Stimulated activated CD8-positive, alpha-beta memory T cell treated with anti-CD3 and anti-CD28 coated beads, Interleukin-12 subunit alpha, Interleukin-12 subunit beta, amount 100 ng/mL, for 1 hour (primary cell): Measurements from ENCODE around the gene CYSRT1.
"Not testable (repeated sequence)": the region's sequence is repeated elsewhere in the genome, so short reads cannot be mapped to it uniquely, and the experiment has no call there.

Experiments used
- DNase-seq: peaks from one replicate; pipeline ENCODE4 v3.0.0-alpha.2; 2020; ENCODE audit warnings: low read depth

CYSRT1 gene

DNA sequence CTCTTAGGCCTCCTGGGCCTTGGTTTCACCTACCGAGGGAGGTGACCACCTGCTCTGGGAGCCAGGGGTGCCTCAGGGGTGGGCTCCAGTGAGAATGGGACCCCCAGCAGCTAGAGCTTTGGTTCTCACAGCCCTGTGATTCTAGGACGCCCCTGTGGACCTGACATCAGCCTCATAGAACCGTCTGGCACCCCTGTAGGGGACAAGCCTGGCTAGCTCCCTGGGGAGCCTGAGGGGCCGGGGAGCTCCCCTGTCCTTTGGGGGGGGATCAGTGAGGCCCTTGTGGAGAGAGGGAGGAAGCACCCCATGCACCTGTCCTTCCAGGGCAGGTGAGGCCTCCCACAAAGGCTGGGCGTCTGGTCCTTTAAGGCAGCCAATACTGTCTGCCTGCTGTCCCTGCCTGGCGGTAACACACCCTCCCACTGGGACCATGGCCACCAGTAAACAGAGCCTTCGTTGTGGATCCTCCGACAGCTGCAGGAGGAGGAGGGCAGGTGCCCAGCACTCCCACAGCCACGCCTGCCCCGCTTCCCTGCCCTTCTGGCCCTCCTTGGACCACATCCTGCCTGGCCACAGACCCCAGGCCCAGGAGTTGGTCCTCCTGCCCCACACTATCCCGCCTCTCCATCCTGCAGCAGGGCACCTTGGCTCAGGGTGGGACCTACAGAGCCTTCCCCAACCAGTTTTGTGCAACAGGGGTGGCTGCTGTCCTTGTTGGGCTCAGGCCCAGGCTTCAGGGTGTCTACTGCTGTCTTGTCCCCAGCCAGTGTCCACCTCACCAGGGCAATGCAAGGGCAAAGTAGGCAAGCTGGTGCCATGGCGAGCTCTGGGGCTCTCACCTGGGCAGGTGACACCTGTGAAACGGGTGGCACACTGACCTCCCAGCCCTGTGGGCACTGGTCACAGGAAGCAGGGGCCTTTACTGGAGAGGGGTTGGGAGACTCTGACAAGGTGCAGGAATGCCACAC is 13.1 kb downstream of the CYSRT1 start:
- DNase-seq: no peak

DNA sequence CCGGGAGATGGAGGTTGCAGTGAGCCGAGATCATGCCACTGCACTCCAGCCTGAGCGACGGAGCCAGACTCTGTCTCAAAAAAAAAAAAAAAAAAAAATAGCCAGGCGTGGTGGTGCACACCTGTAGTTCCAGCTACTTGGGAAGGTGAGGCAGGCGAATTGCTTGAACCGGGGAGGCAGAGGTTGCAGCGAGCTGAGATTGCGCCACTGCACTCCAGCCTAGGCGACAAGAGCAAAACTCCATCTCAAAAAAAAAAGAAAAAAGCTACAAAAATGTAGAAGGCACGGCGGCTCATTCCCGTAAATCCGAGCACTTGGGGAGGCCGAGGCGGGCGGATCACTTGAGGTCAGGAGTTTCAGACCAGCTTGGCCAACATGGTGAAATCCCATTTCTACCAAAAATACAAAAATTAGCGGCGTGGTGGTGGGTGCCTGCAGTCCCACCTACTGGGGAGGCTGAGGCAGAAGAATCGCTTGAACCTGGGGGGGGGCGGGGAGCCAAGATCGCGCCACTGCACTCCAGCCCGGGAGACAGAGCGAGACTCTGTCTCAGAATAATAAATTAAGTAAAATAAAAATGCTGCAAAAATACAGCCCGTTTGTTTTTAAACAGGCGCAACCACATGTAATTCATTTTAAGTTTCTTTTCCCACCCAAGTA is 14.7 kb downstream of the CYSRT1 start:
- not testable (repeated sequence) for DNase-seq

DNA sequence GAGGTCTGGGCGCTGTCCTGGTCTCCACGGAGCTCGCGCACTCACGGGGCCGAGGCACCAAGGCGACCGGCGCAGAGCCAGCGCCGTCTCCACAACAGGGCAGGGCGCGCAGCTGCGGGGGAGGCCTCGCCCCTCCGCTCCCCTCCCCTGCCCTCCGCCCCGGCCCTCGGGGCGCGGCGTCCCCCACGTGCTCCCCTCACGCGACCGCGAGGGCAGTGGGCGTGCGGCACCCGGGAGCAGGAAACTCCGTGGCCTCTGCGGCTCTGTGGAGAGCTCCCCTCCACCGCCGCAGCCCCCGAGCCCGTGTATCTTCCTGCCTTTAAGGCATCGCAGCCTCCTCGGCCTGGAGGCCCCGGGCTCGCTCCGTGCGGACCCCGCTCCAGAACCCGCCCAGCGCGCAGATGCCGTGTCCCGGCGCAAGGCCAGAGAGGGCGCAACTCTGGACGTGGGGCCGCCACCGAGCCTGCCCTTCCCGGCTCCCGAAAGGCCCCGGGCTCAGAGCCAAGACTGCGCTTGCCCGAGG is 15.4 kb downstream of the CYSRT1 start:
- DNase-seq: peak; percentile 33

GRCh38 chr9:137240841-137241489 is 16.0 kb downstream of the CYSRT1 start, which contains the start of gene TUBB4B:
TSS of gene TUBB4B (plus strand) at chr9:137241287. CDS start at chr9:137241361, 74 bp downstream.
- DNase-seq: peak; percentile 96

- DNase-seq: peak; percentile 63
Observed at GRCh38 chr9:137241490-137242268, 16.7 kb downstream of the CYSRT1 start.

DNA sequence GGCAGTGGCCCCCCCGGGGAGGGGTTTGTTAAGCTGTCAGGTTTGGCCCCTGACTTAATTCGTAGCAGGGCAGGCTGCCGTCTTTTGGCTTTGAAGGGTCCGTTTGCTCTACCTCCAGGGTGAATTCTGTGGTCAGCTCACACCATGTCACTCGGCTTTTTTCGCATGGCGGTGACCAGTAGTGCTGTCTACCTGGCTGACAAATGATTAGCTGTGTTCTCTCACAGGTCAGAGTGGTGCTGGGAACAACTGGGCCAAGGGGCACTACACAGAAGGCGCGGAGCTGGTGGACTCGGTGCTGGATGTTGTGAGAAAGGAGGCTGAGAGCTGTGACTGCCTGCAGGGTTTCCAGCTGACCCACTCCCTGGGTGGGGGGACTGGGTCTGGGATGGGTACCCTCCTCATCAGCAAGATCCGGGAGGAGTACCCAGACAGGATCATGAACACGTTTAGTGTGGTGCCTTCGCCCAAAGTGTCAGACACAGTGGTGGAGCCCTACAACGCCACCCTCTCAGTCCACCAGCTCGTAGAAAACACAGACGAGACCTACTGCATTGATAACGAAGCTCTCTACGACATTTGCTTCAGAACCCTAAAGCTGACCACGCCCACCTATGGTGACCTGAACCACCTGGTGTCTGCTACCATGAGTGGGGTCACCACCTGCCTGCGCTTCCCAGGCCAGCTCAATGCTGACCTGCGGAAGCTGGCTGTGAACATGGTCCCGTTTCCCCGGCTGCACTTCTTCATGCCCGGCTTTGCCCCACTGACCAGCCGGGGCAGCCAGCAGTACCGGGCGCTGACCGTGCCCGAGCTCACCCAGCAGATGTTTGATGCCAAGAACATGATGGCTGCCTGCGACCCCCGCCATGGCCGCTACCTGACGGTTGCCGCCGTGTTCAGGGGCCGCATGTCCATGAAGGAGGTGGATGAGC is 17.6 kb downstream of the CYSRT1 start:
- DNase-seq: no peak

GRCh38 chr9:137243266-137243625 is 18.3 kb downstream of the CYSRT1 start:
- not testable (repeated sequence) for DNase-seq

GRCh38 chr9:137243626-137244485 is 18.9 kb downstream of the CYSRT1 start:
- no peak for DNase-seq

GRCh38 chr9:137244486-137245449 is 19.8 kb downstream of the CYSRT1 start:
- DNase-seq: no peak

DNA sequence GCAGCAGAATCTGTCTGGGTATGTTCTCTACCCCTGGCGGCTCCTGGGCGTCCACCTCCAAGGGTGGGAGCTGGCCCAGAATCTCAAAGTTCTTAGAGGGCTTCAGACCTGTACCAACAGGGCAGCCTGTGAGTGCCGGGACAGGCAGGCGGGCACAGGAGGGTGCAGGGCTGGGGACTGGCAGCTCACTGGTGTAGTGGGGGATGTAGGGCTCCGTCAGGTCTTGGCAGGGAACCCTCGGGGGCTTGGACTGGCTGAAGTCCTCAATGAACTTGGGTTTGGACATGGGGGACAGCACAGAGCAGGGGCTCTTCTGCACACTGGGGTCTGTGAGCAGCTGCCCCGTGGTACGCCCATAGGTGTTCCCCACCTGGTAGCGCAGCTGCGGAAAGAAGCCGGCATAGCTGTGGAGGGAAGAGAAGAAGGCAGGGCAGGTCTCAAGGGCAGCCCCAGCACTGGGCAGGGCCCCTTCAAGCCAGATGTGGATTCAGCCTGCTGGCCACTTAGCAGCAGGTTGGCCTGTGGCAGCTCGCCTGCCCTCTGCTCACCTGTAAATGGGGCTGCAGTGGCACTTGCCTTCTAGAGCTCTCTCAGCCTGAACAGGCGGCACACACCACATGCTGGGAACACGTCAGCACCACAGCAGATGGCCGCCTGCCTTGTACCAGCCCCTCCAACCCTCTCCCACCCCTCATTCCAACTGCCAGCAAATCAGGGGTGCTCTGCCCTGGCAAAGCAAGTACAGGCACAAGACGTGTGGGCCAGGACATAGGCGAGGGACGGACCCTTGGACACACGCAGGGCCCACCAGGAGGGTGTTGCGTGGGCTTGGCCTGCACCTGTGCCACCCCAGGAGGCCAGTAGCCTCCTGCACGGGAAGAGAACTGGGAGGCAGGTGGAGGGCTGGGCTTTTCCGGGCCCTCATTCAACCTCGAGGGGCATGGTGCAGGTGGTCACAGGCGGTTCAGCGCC is 20.8 kb downstream of the CYSRT1 start:
- DNase-seq: no peak

GRCh38 chr9:137247135-137247915 is 22.4 kb downstream of the CYSRT1 start:
- DNase-seq: no peak

GRCh38 chr9:137247916-137248175 is 22.9 kb downstream of the CYSRT1 start:
- no peak for DNase-seq

GRCh38 chr9:137250329-137251193 is 25.6 kb downstream of the CYSRT1 start:
- DNase-seq: no peak

- no peak for DNase-seq
Observed at GRCh38 chr9:137251194-137251461, 26.2 kb downstream of the CYSRT1 start, which contains the start of gene STPG3. TSS of gene STPG3 (plus strand) at chr9:137251286. CDS start at chr9:137251287, 1 bp downstream.

- DNase-seq: no peak
Observed at GRCh38 chr9:137251490-137252268, 26.7 kb downstream of the CYSRT1 start.
